Nucleus accumbens (tissue), 56 donors: Measurements from ENCODE around the gene OPCML.

Source experiments
- DNase-seq, 56 donors: peaks; one replicate each; lab custom pipeline; 2025; lab: John Stamatoyannopoulos, UW

Gene OPCML

GRCh38 chr11:132971351-132971750 lies 561.0 kb downstream of the OPCML start:
- no peak for DNase-seq

DNA sequence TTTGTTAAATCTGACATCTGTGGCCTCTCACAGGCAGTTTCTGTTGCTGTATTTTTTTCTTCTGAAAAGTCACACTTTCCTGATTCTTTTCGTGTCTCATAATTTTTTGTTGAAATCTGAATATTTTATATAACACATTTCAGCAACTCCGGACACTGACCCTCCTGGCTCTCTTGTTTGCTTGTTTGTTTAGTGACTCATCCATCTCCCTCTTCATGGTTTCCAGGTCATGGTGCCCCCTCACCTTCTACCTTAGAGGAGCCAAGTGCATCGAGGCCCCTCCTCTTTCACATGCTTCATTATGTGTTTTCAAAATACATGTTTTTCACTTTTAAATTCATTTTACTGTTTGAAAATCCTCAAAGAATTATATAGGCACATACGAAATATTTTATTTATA lies 562.4 kb downstream of the OPCML start:
- DNase-seq, result no peak

DNA sequence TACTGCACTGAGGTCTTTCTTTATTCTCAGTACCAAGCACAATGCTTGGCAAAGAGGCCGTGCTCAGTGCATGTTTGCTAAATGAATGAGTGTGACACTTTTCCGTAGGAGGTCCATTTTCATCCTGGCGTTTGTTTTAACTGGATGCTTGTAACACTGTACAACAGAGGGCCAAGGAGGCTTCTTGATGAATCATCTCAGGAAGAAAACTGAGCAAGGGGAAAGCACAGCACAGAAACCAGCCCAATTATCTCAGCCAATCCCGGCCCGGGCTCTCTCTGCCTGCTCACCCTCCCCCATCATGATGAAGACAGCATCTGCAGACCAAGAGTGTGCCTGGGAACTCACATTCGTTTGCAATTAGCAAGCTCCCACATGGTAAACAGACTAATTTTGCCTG lies 570.3 kb downstream of the OPCML start:
- peak in 24 of 56 donors; percentile 12 to 60 (median 32) for DNase-seq

DNA sequence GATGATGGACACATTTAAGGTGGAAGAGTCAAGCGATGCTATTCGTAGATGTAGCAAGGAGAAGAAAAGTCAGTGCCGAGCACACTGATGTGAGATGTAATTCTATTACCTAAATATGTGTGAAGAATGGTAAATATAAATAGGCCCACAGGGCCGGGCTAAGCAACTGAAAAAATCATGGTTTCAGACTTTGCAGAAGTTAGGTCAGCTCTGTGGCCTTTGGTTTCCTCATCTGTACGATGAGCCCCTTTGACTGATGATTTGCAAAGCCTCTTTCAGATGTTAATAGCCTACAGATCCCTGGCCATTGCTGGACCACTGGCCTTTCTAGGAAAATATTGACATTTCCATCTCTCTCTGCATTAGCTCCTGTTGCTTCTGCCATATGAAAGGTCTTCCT lies 570.8 kb downstream of the OPCML start:
- no peak for DNase-seq

DNA sequence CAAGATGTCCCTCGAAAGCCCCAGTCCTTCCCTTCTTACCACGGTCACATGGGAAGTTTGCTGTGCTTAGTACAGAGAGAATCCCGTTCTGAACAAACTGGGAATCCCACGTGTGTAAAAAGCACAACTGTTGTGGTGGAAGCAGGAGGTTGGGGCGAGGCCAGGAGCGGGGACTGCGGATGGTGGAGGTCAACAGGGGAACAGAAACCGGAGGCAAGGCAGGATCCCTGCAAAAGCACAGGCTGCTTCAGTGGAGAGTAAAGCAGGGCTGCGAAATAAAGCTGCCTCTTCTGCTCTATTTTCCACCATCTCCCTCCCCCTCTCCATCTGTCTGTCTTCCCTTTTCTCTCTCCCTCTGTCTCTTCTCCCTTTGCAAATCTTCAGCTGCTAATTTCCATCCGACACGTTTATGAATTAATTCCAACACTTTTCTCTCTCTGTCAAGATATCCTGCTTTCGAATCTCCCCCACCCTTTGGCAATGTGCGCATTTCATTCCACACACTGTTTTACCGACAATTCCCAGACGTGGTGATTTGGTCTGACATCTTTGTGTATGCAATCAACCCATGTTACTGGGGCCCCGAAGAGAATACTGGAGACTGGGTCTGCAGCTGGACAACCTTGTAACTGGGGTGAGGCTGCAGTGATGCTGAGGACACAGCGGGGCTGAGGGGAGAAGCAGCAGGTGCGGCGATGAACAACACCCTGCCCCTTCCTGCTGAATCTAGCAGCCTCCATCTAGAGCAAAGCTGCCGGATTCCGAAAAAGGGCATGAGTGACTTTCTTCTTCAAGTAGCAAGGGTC lies 571.8 kb downstream of the OPCML start:
- DNase-seq, result peak in 5 of 56 donors; percentile 8 to 23 (median 19)

DNA sequence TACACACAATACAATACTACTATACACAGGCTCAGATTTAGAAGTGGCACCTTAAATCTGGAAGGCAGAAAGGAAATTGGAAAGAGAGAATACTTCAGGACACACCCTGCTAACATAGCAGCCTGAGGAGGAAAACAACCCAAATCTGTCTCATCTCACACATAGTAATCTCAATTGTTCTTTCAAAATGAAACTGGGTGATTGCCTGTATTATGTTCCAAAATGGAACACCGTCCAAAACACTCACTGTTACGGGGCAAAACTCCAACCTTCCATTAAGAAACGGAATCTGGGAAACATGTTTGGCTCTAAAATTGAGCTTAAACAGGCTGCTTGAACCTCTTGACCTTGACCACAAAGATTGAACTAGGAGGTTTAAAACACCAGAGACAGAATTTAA lies 572.6 kb downstream of the OPCML start:
- no peak for DNase-seq

- DNase-seq, result no peak
Measured at GRCh38 chr11:132957881-132958280, 574.4 kb downstream of the OPCML start.

DNA sequence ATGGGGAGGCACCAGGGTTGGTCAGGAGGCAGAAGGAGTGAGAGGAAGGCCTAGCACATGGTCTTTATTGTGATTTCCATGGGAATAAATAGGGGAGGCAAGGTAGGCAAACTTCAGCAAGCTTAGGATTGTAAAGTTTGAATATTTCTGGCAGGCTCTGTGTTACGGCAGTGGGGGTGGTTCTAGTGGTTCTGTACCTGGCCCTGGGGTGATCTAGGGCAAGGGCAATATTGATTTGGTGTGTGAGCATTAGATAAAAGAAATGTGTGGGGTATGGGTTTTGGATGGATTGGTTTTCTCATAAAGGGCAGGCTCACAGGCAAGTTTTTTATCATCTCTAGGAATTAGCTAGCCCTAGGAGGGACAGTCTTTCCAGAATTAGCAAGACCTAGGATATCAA lies 584.0 kb downstream of the OPCML start:
- no peak for DNase-seq

- DNase-seq, result no peak
Measured at GRCh38 chr11:132944569-132944944, 587.7 kb downstream of the OPCML start.

GRCh38 chr11:132943706-132944568 lies 588.4 kb downstream of the OPCML start:
- peak in 14 of 56 donors; percentile 8 to 59 (median 22) for DNase-seq

DNA sequence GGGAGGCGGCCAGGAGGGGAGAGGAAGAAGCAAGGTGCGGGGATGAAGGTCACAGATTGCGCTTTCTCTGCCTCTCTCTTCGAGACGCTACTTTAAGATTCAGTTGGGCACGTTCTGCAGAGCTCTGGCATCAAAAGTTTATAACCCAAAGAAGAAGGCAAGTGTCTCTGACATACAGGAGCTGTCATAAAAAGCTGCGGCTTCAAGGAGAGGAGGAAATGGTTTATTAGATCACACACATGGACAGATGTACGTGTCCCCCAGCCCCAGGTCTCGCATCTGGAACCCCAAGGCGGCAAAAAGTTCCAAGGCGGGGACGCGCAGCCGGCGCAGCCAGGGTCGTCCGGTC lies 589.0 kb downstream of the OPCML start:
- DNase-seq, result no peak

DNA sequence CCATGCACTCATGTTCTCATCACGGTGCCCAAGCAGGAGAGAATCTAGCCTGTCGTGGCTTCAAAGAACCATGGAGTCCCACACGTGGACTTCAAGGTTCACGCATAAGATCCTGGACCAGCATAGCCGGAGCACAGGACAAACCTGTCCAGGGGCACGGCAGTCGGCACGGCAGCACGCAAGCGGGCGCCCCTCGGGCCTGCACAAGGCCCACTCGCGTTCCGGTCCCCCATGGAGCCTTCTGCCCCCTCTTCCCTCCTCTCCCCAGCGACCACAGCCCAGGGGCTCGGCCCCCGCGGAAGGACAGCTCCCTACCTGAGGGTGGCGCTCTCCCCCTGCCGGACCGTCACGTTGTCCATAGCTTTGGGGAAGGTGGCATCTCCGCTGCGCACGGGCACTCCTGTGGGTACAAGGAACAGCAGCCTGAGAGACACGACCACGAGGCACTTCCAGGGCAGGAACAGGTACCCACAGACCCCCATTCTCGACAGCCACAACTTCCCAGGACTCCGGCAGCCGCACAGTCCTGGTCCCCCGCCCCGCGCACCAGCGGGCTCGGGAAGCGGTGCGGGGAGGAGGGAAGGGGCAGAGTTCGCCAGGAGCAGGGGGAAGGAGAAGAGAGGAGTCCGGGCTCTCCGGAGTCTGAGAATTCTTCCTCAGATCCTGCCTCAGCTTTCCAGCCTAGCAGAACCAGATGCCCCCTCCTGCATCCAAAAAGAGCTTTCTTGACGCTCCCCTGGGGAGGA lies 589.5 kb downstream of the OPCML start:
- DNase-seq, result peak in 8 of 56 donors; percentile 11 to 45 (median 22)

- no peak for DNase-seq
Measured at GRCh38 chr11:132941761-132942160, 590.5 kb downstream of the OPCML start.

- peak in 16 of 56 donors; percentile 8 to 66 (median 14) for DNase-seq
Measured at GRCh38 chr11:132941024-132941646, 591.2 kb downstream of the OPCML start.

DNA sequence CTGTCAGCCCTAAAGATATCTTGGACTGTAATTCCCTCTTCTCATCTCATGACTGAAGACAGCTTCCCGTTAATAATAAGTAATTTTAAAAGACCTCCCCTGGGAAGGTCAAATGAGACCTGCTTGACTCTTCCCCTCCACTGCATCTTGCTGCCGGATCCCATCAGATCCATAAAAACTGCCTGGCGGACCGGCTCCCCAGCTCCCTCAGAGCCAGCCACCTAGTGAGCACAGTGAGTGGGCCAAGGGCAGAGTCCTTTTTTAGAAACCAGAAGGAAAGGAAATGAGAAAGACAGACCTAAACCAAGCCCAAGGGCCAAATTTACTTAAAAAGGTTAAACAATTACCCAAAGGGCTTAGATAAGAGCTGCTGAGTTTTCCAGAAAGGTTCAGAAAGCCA lies 595.3 kb downstream of the OPCML start:
- no peak for DNase-seq

DNA sequence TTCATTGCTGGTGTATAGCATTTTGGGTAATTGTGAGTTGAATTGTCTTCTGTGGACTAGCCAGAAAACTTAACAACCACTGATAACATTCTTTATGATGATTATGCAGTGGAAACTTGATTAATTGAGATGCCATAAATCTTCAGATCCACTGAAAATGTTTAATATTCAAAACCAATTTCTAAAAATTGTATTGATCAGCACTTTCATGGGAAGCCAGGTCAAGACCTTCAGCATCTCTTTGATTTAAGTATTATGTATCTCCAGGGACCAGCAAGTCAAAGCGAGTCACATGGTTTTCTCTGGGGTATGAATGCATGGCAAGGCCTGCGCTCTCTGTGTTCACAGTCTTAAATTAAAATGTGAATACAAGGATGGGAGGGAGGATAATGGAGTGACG lies 596.9 kb downstream of the OPCML start:
- no peak for DNase-seq

DNA sequence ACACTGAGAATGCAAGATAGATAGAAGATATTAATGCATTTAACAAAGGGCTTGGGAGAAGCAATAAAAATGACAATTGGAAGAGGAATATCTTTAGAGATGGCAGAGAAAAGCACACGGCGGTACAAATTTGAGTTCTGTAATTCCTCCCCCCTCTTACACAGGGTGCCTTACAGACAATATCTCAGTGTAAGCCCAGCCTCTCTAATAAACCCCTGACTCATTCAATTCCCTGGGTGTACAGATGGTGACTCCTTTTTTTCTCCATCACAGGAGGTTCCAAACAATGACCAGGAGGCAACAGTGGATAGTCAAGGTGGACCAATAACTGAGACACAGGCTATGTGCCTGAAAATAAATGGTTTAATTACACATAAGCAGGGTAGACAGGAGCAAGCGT lies 598.6 kb downstream of the OPCML start:
- DNase-seq, result no peak

DNA sequence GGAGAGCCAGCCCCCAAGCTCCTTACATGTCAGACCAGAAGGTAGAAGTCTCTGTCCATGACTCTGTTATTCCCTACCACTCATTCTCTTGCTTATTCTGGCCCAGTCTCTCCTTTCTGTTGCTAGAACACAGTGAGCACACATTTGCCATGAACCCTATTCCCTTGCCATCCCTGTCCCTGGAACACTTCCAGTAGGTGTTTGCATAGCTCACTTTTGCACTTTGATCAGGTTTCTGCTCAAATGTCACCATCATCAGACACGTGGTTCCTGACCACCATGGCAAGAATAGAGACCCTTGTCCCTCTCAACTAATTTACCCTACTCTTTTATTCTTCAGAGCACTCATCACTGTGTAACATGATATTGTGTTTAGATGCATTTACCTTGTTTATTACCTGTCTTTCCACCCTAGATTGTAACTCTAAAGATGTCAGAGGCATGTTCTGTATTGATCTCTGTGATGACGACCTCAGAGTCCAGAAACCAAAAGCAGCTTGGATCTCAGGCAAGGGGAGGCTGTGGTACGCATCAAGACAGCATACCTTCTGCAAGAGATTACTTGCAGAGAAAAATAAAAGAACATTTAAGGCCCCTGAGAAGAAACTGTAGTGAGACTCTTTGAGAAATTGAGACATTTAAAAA lies 606.4 kb downstream of the OPCML start:
- DNase-seq, result no peak

DNA sequence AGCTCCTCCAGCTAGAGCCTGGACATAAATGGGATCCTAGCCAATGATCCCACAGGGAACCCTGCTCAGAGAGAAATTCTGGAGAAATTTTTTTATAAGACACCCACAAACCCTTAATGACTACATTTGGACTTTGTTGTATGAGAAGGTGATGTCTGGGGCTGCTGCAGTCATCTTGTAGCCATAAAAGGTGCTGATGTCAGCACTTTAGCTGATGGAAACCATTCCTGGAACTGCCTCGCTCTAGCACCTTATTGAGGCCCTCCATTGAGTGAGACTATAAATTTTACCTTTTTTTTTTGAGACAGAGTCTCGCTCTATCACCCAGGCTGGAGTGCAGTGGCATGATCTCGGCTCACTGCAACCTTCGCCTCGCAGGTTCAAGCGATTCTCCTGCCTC lies 610.7 kb downstream of the OPCML start:
- DNase-seq, result no peak

- no peak for DNase-seq
Measured at GRCh38 chr11:132920451-132921096, 611.7 kb downstream of the OPCML start.
